NCI-H345 treated with DMSO at 0.1 percent for 48 hours (cell line): ENCODE data around the gene VIPR2.
"Not testable (repeated sequence)": the region's sequence is repeated elsewhere in the genome, so short reads cannot be mapped to it uniquely, and the experiment has no call there.

Experiments used
- DNase-seq: peaks from one replicate; lab custom pipeline; 2025; ENCODE audit not compliant: unreplicated experiment; lab: John Stamatoyannopoulos, UW

Gene VIPR2

DNA sequence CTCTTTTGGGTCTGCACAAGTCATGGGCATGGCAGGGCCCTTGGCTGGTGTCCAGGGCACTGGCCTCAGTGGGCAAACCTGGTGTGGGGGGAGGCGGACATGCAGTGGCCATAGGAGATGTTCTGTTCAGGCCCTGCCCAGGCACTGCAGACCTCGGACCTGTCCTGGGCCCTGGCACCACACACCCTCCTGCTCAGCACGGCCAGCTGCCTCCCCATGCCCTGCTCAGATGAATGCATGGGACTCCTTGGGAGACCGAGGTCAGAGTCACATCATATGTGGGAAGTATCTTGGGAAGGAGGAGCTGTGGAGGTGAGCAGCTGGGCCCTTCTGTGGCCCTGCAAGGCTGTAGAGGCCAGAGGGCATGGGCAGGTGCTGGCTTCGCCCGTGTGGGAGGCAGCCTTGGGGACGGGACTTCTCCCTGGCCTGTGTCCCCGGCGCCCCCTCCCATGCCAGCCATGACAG, 130.8 kb downstream of the VIPR2 start:
- no peak for DNase-seq

GRCh38 chr7:159013181-159013690, 131.4 kb downstream of the VIPR2 start:
- DNase-seq = no peak

DNA sequence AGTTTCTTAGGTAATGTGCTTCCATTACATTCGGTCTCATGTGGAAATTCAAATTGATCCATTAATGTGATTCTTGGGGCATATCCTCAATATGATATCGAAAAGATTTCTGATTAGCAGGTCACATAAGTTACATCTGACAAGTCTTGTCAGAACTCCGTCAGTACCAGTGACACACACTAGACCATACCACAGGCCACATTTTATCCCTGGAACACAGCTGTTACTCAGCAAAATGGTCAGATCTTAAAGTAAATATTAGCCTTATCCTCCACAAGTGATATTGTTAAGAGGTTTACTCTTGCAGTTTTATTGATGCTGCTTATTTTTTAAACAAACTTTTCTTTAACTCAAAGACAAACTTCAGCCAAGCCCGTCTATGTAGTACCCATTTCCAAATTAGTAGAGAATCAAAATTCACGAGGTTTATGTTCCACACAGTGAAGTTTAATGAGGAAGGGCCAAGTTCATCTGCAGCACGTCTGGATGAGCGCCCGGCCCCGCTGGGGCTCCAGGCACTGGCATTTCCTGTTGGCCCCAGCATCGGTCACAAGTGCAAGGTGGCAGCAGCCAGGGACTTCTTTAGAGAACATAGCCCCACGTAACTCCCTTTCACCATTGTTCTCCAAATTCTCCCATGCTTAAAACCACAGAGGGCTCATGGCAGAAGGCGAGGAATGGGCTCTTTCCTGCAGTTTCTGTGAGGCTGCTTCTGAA, 132.2 kb downstream of the VIPR2 start:
- DNase-seq = no peak

DNA sequence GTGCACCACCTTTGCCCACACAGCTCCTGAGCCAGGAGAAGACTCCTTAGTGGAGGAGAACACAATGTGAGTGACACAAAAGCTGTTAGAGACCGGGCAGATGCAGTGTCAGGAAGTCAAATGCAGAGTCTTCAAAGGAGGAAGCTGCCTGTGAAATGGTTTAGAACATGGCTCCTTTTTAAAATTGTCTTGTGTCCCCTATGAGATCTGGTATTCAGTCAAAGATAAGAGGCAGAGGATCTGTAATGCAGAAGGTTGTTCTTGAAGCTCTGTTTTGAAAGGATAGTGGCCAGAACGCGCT, 133.0 kb downstream of the VIPR2 start:
- DNase-seq = no peak

DNA sequence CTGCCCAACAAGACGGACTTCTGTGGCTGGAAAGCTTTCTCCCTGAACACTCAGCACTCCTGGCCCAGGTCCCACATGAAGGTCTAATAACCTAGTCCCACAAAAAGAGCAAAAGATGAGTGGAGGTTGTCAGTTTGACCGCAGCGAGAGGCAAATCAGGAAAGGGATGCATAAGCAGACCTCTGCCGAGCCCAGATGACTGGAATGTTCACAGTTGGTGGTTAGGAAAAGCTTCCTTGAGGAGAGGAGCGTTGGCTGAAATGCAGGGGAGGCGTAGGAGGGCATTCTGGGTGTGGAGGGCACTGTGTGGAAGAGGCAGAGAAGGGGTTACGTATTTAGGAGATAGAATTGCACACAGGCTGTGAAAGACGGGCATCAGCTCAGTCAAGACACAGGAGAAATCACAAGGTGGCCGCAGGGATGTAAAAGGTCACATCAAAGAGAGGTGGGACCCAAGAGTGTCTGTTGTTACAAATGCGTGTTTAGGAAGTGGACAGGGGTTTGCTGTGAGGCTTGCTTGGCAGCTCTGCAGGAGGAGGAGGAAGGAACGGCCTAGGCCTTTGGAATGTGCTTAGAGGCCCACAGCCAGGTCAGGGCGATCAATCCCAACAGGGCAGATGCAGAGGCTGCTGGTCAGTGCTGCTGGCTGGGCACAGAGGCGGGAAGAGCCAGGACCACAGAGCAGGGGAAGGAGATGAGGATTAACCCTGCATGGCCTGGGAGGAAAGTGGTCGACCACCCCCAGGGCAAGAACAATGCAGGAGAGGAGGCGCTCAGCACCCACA, 133.5 kb downstream of the VIPR2 start:
- no peak for DNase-seq

DNA sequence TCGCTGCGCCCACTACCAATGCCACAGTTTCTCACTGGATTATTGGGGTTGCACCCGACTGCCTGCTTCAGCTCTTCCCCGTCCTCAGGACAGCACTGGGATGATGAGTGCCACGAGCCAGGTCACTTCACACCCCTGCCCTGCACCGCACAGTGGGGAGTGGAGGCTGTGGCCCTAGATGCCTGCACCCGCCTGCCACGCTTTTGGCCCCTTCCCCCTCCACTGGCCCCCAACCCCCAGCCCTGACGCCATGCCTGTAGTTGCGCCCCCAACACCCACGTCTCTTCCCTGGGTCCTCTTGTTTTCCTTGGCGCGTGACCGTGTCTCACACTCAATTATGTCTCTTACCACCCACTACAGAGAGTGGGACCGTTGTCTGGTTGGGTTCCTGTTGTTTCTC, 134.3 kb downstream of the VIPR2 start:
- no peak for DNase-seq

DNA sequence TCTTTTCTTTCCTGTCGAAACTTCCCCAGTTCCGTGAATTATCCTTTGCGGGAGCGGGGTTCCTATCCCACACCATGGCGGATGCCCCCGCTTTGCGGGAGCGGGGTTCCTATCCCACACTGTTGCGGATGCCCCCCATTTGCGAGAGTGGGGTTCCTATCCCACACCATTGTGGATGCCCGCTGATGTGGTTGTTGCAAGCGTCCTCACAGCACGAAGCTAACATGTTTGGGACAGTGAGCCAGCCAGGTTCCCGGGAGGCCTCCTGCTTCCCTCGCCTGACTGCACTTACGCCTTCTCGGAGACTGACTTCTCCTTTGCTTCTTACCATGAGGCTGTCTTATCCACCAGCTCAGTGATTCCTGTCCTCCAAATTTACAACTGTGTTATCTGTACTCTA, 134.7 kb downstream of the VIPR2 start:
- DNase-seq = no peak

- DNase-seq = no peak
Observed at GRCh38 chr7:159008417-159008816, 136.2 kb downstream of the VIPR2 start.

DNA sequence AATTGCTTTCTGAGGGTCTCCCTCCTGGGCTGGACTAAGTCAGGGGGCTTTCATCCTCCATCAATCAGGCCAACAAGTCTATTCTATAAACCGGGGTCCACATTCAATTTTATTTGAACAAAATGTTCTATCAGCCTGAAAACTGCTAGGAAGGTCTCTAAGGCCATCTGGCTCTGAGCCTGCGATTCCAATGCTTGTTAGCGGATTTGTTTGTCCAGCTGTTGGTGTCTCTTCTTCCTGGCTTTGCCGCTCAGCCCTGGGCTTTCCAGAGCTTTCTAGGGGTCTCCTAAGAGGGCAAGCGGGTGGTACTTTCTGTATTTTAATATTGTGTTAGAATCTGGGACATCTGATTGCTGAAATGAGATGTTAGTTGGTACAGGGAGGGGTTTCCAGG, 136.7 kb downstream of the VIPR2 start:
- no peak for DNase-seq

DNA sequence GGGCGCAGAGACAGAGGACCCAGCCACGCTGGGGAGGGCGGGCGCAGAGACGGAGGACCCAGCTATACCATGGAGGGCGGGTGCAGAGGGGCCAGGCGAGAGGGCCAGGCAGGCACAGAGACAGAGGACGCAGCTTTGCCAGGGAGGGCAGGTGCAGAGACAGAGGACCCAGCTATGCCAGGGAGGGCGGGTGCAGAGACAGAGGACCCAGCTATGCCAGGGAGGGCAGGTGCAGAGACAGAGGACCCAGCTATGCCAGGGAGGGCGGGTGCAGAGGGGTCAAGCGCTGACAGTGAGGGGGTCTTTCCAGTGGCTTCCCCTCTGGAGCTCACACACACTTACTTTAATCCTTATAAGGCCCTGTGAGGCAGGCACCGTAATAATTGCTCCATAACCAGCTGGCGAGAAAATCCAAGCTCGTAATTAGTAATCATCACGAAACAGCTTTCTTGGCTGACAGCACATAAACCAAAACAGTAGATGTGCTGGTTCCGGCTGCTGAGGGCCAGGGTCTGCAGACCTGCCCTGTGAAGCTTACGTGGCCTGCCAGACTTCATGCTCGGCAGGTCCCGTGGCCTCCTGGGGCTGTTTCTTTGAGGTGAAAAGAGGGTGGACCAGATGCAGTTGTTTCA, 137.2 kb downstream of the VIPR2 start:
- DNase-seq = no peak

DNA sequence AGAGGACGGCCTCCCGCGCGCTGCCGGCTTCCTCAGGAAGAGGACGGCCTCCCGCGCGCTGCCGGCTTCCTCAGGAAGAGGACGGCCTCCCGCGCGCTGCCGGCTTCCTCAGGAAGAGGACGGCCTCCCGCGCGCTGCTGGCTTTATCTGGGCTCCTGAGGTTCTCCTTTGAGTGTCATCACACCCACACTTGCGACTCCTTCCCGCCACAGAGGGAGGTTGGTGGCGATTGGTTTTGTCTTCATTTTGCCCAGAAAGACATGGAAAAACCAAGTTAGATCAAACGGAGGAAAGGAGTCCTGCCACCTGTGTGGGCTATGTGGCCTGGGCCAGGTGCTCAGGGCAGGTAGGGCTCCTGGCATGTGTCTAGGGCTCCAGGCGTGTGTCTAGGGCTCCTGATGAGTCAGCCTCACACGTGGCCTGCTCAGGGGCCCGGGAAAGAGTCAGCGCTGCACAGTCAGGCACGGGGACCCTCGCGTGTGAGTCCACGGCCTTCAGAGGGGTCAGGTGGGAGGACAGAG, 138.0 kb downstream of the VIPR2 start:
- DNase-seq = no peak

GRCh38 chr7:159006022-159006609, 138.6 kb downstream of the VIPR2 start:
- not testable (repeated sequence) for DNase-seq

- DNase-seq = no peak
Observed at GRCh38 chr7:159005618-159006017, 139.0 kb downstream of the VIPR2 start.

GRCh38 chr7:159004411-159004810, 140.3 kb downstream of the VIPR2 start:
- no peak for DNase-seq

GRCh38 chr7:159001811-159002210, 142.9 kb downstream of the VIPR2 start:
- no peak for DNase-seq

DNA sequence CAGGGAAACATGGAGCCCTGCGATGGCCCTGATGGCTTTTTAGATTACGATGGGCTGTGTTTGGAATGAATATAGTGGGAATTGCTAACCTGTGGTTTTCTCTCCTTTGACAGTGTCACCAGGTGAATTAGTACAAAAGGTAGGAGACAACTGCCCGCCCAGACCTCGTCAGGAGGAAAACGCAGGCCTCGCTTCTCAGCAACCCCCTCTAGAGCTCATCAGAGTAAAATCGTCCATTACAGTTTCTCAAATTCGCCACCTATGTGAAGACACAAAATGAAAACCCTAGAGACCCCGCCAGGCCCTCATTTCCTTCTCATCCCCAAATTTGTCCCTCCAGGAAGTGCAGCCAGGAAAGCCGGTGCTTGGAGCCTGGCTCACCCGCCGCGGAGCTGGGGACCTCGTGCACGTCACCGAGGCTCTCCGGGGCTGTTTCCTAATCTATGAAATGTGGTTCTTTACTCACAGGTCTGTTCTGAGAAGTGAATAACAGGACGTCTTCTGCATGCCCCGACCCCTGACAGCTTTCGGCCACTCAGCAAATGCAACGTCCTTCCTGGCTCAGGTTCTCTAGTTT, 143.7 kb downstream of the VIPR2 start:
- DNase-seq = no peak

- DNase-seq = no peak
Observed at GRCh38 chr7:159000070-159000469, 144.6 kb downstream of the VIPR2 start.

- DNase-seq = no peak
Observed at GRCh38 chr7:158999496-158999895, 145.2 kb downstream of the VIPR2 start.

GRCh38 chr7:158998261-158998660, 146.4 kb downstream of the VIPR2 start:
- DNase-seq = not testable (repeated sequence)

GRCh38 chr7:158997471-158997870, 147.2 kb downstream of the VIPR2 start:
- DNase-seq = no peak

GRCh38 chr7:158997110-158997453, 147.6 kb downstream of the VIPR2 start:
- no peak for DNase-seq
